Neural cell (in vitro differentiated cells): ENCODE measurements around the gene TTC34. TPM values are rescaled to one million over a fixed set of nuclear protein-coding genes. Genes with fewer than 3 reads are reported as not detected.

Experiments
- H2AFZ ChIP-seq: fragments of 200-600, 300-800 bp; sonication (generic), shearing (Covaris generic); 2 replicates; pipeline ENCODE4 v1.6.0; 2014; ENCODE audit warnings: low read depth, mild to moderate bottlenecking, antibody characterized with exemption, low read length, moderate library complexity
- H3F3A ChIP-seq: fragments of 200-600 bp; shearing (Covaris generic); 2 replicates; pipeline ENCODE4 v1.6.1; 2016; ENCODE audit warnings: mild to moderate bottlenecking, moderate library complexity, mixed read lengths, antibody characterized with exemption, low read length; ENCODE audit not compliant: insufficient read depth, poor library complexity, severe bottlenecking
- H3K27ac ChIP-seq: fragments of 200-600, 300-800 bp; sonication (generic), shearing (Covaris generic); 2 replicates; pipeline ENCODE4 v1.5.1; 2014; ENCODE audit warnings: mild to moderate bottlenecking, low read length, moderate library complexity
- H3K27me3 ChIP-seq: fragments of 300-800, 200-600 bp; sonication (generic), shearing (Covaris generic); 2 replicates; pipeline ENCODE4 v1.6.0; 2014; ENCODE audit warnings: mild to moderate bottlenecking, low read depth, low read length, moderate library complexity; ENCODE audit not compliant: insufficient read depth
- H3K36me3 ChIP-seq: fragments of 300-800, 200-600 bp; sonication (generic), shearing (Covaris generic); 2 replicates; pipeline ENCODE4 v1.5.1; 2014; ENCODE audit warnings: mild to moderate bottlenecking, antibody characterized with exemption, low read length, moderate library complexity; ENCODE audit not compliant: insufficient read depth
- H3K4me2 ChIP-seq: fragments of 300-800, 200-600 bp; sonication (generic), shearing (Covaris generic); 2 replicates; pipeline ENCODE4 v1.6.0; 2014; ENCODE audit warnings: mild to moderate bottlenecking, low read length
- H3K4me3 ChIP-seq: fragments of 300-800, 200-600 bp; sonication (generic), shearing (Covaris generic); 2 replicates; pipeline ENCODE4 v1.5.1; 2014; ENCODE audit warnings: mild to moderate bottlenecking, low read length, moderate library complexity
- H3K79me2 ChIP-seq: fragments of 200-600 bp; shearing (Covaris generic); replicated peaks from 2 replicates; pipeline ENCODE4 v1.6.0; 2014; ENCODE audit warnings: mild to moderate bottlenecking, low read length, moderate library complexity; ENCODE audit not compliant: insufficient read depth
- H3K9ac ChIP-seq: fragments of 300-800, 200-600 bp; sonication (generic), shearing (Covaris generic); 2 replicates; pipeline ENCODE4 v1.6.1; 2016; ENCODE audit warnings: mild to moderate bottlenecking, low read length, mixed read lengths
- H3K9me2 ChIP-seq: fragments of 200-600 bp; shearing (Covaris generic); 2 replicates; pipeline ENCODE4 v1.6.1; 2016; ENCODE audit warnings: mild to moderate bottlenecking, low read length, mixed read lengths; ENCODE audit not compliant: insufficient read depth
- H3K9me3 ChIP-seq: fragments of 200-600, 300-800 bp; sonication (generic), shearing (Covaris generic); 2 replicates; pipeline ENCODE4 v1.6.1; 2016; ENCODE audit warnings: mild to moderate bottlenecking, mixed run types, low read length, moderate library complexity, mixed read lengths
- H4K20me1 ChIP-seq: fragments of 200-600 bp; shearing (Covaris generic); 2 replicates; pipeline ENCODE4 v1.6.1; 2016; ENCODE audit warnings: mild to moderate bottlenecking, mixed run types; ENCODE audit not compliant: insufficient read depth
- EP300 ChIP-seq: fragments of 450-650 bp; conservative IDR thresholded peaks from 2 replicates; pipeline ENCODE4 v1.6.1; 2014; ENCODE audit warnings: antibody characterized with exemption, mild to moderate bottlenecking, moderate library complexity; ENCODE audit not compliant: poor library complexity, severe bottlenecking
- EZH2 ChIP-seq: fragments of 200-600, 300-800 bp; shearing (Covaris generic), sonication (generic); IDR thresholded peaks from 2 replicates; pipeline ENCODE4 v1.6.1; 2014; ENCODE audit warnings: antibody characterized with exemption, low read length, borderline replicate concordance, mild to moderate bottlenecking; ENCODE audit not compliant: insufficient read depth, poor library complexity, severe bottlenecking
- MXI1 ChIP-seq: fragments of 450-650 bp; conservative IDR thresholded peaks from 2 replicates; pipeline ENCODE4 v1.6.1; 2014; ENCODE audit warnings: antibody characterized with exemption, mild to moderate bottlenecking; ENCODE audit not compliant: poor library complexity, severe bottlenecking
- POLR2AphosphoS5 ChIP-seq: IDR thresholded peaks from 2 replicates; pipeline ENCODE4 v1.6.1; 2012
- RAD21 ChIP-seq: fragments of 450-650 bp; conservative IDR thresholded peaks from 2 replicates; pipeline ENCODE4 v1.6.1; 2014; ENCODE audit warnings: antibody characterized with exemption, mild to moderate bottlenecking, moderate library complexity
- SMC3 ChIP-seq: fragments of 450-650 bp; conservative IDR thresholded peaks from 2 replicates; pipeline ENCODE4 v1.6.1; 2014; ENCODE audit warnings: antibody characterized with exemption, mild to moderate bottlenecking, moderate library complexity; ENCODE audit not compliant: poor library complexity
- TAF1 ChIP-seq: IDR thresholded peaks from 2 replicates; pipeline ENCODE4 v1.6.1; 2012; ENCODE audit warnings: low read depth
- polyA plus RNA-seq: library from polyadenylated mRNA; depleted of rRNA; stranded (reverse); fragments of >200 nt; gene quantifications from 2 replicates; pipeline ENCODE4 v1.2.3, GENCODE V29; 2014
- TF ChIP-seq, protein P1 (sequence below): IDR thresholded peaks from 2 replicates; pipeline ENCODE4 v1.6.1; 2012; ENCODE audit warnings: borderline replicate concordance
- TF ChIP-seq, protein P2 (sequence below): fragments of 450-650 bp; IDR thresholded peaks from 2 replicates; pipeline ENCODE4 v1.5.1; 2014; ENCODE audit warnings: antibody characterized with exemption, mild to moderate bottlenecking, moderate library complexity; ENCODE audit not compliant: poor library complexity, severe bottlenecking

TTC34 gene
- polyA plus RNA-seq, 1 donor from 2014 or later: 0.05 TPM

DNA sequence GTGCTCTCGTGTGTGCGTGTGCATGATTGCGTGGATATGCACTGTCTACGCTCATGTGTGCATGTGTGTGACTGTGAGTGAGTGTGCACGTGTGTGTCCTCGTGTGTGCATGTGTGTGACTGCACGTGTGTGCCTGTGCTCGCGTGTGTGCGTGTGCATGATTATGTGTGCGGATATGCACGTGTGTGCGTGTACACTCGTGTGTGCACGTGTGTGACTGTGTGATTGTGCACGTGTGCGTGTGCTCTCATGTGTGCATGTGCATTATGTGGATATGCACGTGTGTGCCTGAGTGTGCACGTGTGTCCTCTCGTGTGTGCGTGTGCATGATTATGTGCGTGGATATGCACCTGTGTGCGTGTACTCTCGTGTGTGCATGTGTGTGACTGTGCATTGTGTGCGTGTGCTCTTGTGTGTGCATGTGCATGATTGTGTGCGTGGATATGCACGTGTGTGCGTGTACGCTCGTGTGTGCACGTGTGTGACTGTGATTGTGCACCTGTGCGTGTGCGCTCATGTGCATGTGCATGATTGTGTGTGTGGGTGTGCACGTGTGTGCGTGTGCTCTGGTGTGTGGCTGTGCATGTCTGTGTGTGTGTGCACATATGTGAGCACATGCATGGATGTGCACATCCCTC, 170.9 kb downstream of the TTC34 start:
- Histone ChIP-seq H3K9me3 (no peaks in the 10 kb centered on the region), H3K27ac (no peak overlapping the region), H3K27me3 (peaks cover 31% of the 10 kb centered on the region), H2AFZ (no peak overlapping the region), H4K20me1 (no peaks in the 10 kb centered on the region), H3K4me3 (no peak overlapping the region), H3K9me2 (no peaks in the 10 kb centered on the region), H3K4me2 (no peak overlapping the region), H3F3A (no peaks in the 10 kb centered on the region), H3K9ac (no peak overlapping the region), H3K36me3 (no peaks in the 10 kb centered on the region), H3K79me2 (no peaks in the 10 kb centered on the region)
- TF ChIP-seq, protein P1, sequence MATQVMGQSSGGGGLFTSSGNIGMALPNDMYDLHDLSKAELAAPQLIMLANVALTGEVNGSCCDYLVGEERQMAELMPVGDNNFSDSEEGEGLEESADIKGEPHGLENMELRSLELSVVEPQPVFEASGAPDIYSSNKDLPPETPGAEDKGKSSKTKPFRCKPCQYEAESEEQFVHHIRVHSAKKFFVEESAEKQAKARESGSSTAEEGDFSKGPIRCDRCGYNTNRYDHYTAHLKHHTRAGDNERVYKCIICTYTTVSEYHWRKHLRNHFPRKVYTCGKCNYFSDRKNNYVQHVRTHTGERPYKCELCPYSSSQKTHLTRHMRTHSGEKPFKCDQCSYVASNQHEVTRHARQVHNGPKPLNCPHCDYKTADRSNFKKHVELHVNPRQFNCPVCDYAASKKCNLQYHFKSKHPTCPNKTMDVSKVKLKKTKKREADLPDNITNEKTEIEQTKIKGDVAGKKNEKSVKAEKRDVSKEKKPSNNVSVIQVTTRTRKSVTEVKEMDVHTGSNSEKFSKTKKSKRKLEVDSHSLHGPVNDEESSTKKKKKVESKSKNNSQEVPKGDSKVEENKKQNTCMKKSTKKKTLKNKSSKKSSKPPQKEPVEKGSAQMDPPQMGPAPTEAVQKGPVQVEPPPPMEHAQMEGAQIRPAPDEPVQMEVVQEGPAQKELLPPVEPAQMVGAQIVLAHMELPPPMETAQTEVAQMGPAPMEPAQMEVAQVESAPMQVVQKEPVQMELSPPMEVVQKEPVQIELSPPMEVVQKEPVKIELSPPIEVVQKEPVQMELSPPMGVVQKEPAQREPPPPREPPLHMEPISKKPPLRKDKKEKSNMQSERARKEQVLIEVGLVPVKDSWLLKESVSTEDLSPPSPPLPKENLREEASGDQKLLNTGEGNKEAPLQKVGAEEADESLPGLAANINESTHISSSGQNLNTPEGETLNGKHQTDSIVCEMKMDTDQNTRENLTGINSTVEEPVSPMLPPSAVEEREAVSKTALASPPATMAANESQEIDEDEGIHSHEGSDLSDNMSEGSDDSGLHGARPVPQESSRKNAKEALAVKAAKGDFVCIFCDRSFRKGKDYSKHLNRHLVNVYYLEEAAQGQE: no peak
- TF ChIP-seq, protein P2, sequence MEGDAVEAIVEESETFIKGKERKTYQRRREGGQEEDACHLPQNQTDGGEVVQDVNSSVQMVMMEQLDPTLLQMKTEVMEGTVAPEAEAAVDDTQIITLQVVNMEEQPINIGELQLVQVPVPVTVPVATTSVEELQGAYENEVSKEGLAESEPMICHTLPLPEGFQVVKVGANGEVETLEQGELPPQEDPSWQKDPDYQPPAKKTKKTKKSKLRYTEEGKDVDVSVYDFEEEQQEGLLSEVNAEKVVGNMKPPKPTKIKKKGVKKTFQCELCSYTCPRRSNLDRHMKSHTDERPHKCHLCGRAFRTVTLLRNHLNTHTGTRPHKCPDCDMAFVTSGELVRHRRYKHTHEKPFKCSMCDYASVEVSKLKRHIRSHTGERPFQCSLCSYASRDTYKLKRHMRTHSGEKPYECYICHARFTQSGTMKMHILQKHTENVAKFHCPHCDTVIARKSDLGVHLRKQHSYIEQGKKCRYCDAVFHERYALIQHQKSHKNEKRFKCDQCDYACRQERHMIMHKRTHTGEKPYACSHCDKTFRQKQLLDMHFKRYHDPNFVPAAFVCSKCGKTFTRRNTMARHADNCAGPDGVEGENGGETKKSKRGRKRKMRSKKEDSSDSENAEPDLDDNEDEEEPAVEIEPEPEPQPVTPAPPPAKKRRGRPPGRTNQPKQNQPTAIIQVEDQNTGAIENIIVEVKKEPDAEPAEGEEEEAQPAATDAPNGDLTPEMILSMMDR: no peak
- no peak for TF ChIP-seq TAF1
- no peak for TF ChIP-seq EP300
- TF ChIP-seq RAD21: no peak
- no peak for TF ChIP-seq MXI1
- no peak for TF ChIP-seq EZH2
- TF ChIP-seq POLR2AphosphoS5: no peak
- no peak for TF ChIP-seq SMC3

DNA sequence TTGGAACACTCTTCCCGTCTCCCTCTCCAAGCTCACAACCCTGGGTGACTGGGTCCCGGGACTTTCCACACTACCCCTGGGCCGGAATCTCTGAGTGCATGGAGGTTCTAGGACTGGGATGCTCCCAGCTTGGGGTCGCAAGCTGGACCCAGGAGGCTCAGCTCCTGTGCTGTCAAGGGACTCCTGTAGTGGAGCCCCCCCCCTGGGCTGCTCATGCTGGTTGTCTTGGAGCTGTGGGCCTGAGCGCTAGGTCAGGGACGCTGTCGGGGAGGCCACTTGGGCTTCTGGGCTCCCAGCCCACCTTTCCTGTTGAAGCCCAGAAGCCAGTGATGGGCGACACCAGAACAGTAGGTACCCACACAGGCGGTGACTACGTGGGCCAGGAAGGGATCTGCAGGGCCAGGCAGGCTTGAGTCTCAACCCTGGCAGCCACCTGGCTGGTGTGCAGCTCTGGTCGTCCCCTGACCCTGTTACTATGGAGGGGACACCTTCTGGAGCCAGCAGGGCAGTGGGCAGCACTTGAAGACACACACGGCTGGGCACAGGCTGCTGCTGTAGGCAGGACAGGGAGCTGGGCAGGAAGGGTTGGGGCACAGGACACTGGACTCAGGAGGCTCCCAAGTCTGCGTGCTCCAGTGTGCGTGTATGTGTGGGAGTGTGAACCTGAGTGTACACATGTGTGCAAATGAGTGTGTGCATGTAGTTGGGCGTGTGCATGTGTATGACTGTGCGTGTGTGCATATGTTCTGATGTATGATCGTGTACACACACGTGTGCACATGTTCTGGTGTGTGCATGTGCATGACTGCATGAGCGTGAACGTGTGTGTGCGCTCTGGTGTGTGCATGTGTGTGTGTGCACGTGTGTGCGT, 171.6 kb downstream of the TTC34 start:
- Histone ChIP-seq H3K36me3 (no peaks in the 10 kb centered on the region), H4K20me1 (no peaks in the 10 kb centered on the region), H3K27me3 (peaks cover 31% of the 10 kb centered on the region), H3K9me3 (no peaks in the 10 kb centered on the region), H3K27ac (no peak overlapping the region), H3K4me2 (no peak overlapping the region), H3K9me2 (no peaks in the 10 kb centered on the region), H3K9ac (no peak overlapping the region), H3F3A (no peaks in the 10 kb centered on the region), H2AFZ (no peak overlapping the region), H3K4me3 (peak overlapping the region; percentile 63), H3K79me2 (no peaks in the 10 kb centered on the region)
- TF ChIP-seq, protein P2: no peak
